Subcutaneous adipose tissue (tissue), 4 donors: ENCODE results near the gene NCKAP5. TPM values are rescaled to one million over a fixed set of nuclear protein-coding genes. Genes with fewer than 3 reads are reported as not detected.

ENCODE experiments used
- total RNA-seq, 4 donors: library from RNA; depleted of rRNA; stranded (reverse); fragments of >200 nt; gene quantifications; one replicate each; pipeline ENCODE4 v1.1.0, GENCODE V29; 2016
- TF ChIP-seq, protein P1 (sequence below): fragments of 450-650 bp; IDR thresholded peaks from one replicate; pipeline ENCODE4 v1.5.1; 2016; ENCODE audit warnings: low read depth, mild to moderate bottlenecking, control low read depth, antibody characterized with exemption, moderate library complexity

Gene NCKAP5
- total RNA-seq, 4 donors from 2014 or later = 1.5 to 6.4 (median 3.8) TPM

DNA sequence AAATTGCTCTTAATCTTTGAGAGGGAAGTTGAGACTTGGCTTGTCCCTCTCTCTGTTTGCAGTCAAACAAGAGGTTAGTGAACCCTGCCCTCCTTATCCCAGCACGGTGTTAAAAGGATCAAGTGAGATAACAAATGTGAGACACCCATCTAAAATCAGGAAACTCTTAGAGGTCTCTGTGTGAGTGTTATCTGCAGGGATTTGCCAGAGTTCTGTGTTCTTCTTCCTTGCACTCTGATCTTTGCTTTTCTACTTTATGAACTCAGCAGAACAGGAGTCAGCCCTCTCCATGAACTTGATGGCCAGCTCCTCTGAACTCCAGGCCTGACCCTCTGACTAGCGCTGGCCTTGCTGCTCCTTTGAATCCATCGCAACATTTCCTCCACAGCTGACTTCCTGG lies 123.8 kb downstream of the NCKAP5 start:
- TF ChIP-seq, protein P1, sequence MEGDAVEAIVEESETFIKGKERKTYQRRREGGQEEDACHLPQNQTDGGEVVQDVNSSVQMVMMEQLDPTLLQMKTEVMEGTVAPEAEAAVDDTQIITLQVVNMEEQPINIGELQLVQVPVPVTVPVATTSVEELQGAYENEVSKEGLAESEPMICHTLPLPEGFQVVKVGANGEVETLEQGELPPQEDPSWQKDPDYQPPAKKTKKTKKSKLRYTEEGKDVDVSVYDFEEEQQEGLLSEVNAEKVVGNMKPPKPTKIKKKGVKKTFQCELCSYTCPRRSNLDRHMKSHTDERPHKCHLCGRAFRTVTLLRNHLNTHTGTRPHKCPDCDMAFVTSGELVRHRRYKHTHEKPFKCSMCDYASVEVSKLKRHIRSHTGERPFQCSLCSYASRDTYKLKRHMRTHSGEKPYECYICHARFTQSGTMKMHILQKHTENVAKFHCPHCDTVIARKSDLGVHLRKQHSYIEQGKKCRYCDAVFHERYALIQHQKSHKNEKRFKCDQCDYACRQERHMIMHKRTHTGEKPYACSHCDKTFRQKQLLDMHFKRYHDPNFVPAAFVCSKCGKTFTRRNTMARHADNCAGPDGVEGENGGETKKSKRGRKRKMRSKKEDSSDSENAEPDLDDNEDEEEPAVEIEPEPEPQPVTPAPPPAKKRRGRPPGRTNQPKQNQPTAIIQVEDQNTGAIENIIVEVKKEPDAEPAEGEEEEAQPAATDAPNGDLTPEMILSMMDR = no peak

DNA sequence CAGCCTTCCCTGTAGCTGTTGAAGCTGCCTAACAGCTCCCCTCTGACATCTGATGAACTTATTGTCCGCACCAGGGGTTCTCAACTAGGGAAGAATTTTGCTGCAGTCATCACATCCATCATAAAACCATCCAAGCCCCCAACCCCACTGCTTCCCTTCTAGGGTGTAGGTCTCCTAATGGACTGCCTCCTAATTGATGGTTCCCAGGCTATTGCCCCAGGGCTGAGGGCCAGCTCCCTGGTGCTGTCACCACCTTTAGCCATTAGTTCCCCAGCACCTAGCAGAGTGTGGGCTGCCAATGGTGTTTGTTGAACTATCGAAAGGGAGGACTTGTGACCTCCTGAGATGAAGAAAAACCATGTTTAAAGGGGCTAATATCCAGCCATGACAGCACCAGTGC lies 125.9 kb downstream of the NCKAP5 start:
- TF ChIP-seq, protein P1 = no peak

DNA sequence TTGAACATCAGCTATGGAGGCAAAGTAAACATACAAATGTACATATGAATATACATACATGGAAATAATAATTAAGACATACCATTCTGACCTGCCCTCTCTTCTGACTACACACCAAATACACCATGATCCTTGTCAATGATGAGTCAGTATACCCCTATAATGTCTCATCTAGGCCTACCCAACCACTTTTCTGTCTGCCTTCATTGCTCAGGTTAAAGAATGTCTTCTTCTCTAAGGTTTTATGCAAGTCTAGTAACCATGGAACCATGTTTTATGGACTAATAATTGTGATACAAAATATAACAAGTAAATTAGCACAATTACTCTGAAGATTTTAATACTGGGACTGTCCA lies 128.7 kb downstream of the NCKAP5 start:
- TF ChIP-seq, protein P1 = no peak

DNA sequence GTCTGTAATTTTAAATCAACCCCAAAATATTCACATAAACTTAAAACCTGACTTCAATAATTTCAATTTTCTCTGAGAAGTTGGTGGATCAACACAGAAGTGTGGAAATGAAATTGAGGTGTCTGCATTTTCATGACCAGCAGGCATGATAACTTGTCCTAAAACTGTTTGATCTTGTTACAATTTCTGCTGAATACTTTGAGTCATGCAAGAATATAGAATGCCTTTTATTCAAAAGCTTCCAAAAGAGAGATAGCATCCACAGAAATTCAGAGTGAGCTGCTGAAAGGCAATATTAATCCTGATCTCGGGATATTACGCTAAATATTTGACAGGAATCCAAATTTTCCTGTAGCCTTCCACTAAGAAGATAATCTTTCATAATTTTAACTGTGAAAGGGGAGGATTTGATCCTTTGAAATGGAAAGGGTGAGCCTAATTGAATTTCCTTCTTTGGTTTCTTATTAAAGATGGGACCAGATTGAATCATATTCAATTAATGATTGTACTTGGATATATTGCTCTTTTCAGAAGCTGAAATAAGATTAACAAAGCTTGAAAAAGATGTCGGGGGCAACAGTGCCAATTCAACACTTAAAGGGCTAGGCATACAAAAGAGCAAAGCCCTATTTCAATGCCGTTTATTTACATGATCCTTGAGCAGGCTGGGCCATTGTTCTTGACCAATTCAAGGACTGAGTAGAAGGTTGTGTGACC lies 129.3 kb downstream of the NCKAP5 start:
- TF ChIP-seq, protein P1 = no peak

DNA sequence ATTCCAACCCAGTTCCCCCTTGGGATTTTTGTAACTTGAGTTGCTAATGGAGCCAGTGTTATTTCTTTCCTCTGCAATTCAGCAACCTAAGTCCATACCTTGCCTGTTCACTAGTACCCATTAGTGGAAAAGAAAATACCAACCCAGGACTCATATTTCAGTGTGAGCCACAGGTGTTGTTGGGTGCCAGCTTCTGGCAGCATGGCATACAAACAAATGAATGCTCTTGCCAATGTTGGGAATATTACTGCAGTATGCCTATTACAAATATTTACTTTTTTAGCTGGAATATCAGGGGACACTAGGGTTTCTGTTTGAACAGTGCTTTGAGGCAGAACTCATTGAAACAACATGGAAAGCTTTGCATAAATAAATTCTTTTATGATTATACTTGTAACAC lies 130.2 kb downstream of the NCKAP5 start:
- TF ChIP-seq, protein P1 = no peak

DNA sequence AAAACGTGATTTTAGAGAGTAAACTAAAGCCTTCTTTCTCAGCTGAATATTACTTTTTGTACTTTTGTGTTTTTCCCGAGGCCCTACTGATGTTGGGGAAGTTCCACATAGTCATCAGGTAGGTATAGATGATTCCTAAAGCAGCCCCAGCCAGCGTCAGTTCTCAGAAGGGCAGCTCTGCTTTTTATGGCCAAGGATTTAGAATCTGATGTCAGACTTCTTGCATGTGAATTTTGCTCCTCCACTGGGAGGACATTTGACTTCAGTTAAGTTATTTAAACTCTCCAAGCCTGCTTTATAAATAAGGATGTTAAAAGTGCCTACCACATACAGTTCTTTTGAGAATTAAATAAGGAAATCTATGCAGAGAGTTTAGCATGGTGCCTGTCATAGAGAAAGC lies 130.8 kb downstream of the NCKAP5 start:
- TF ChIP-seq, protein P1 = no peak

DNA sequence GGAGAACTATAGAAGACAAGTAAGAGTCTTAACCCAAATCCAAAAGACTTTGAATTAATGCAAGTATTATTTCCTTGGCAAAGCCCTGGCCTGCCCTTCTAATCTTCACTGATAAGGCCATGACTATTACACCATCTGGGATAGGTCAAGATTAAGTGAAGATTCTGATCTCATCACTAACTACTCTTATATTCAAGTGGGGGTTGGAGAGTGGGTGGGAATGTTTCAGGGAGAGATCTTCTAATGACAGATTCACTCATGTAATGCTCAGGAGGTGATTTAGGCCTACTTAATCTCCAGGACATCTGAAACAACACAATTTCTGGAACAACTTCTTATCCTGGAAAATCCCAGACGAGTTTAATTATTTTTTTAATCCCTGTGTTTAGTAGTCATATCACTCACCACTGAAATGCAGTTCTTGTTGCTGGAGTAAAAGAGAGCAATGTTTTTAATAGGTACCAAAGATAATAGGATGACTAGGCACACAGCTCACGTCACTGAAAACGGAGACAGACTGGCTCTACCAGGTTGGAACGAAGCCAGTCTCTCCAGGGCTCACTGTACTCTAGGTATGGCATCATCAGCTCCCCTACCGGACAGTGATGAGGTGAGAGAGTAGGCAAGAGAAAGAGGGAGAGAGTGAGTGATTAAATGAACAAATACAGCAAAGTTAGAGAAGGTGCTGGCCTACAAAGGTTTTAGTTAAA lies 133.1 kb downstream of the NCKAP5 start:
- TF ChIP-seq, protein P1 = no peak
